Duodenal mucosa (tissue), 2 donors: Measurements from ENCODE around the gene ARFGEF3.

Source experiments
- H3K27ac ChIP-seq: one replicate; pipeline ENCODE4 v1.7.0; 2013; ENCODE audit warnings: low read depth, low read length
- H3K27me3 ChIP-seq, 2 donors: one replicate each; pipeline ENCODE4 v1.7.0; 2013; ENCODE audit warnings: low read length in 2 of 2, control low read depth in 1 of 2; ENCODE audit not compliant: insufficient read depth in 2 of 2, control insufficient read depth in 1 of 2
- H3K36me3 ChIP-seq, 2 donors: one replicate each; pipeline ENCODE4 v1.7.0; 2013; ENCODE audit warnings: low read length in 2 of 2, control low read depth in 1 of 2; ENCODE audit not compliant: insufficient read depth in 2 of 2, control insufficient read depth in 1 of 2
- H3K4me1 ChIP-seq, 2 donors: one replicate each; pipeline ENCODE4 v1.7.0; 2013; ENCODE audit warnings: low read length in 2 of 2, control low read depth in 1 of 2; ENCODE audit not compliant: insufficient read depth in 2 of 2, control insufficient read depth in 1 of 2
- H3K4me3 ChIP-seq, 2 donors: one replicate each; pipeline ENCODE4 v1.7.0; 2013; ENCODE audit warnings: low read length in 2 of 2, low read depth in 1 of 2
- H3K9ac ChIP-seq, 2 donors: one replicate each; pipeline ENCODE4 v1.7.0; 2013; ENCODE audit warnings: low read length in 2 of 2, low read depth in 1 of 2
- H3K9me3 ChIP-seq, 2 donors: one replicate each; pipeline ENCODE4 v1.7.0; 2013; ENCODE audit warnings: low read length in 2 of 2, control low read depth in 1 of 2; ENCODE audit not compliant: control insufficient read depth in 1 of 2

ARFGEF3 gene

GRCh38 chr6:138239774-138240173 lies 78.0 kb downstream of the ARFGEF3 start:
- no peaks in the 10 kb centered on the region for H3K9me3 ChIP-seq
- no peak overlapping the region for H3K27ac ChIP-seq
- no peaks in the 10 kb centered on the region for H3K27me3 ChIP-seq

GRCh38 chr6:138240476-138241245 lies 78.9 kb downstream of the ARFGEF3 start:
- no peak overlapping the region for H3K27ac ChIP-seq

More at GRCh38 chr6:138239774-138240173, 78.0 kb downstream of the ARFGEF3 start:
- Histone ChIP-seq H3K4me1 (no peaks in the 10 kb centered on the region), H3K4me3 (no peak overlapping the region), H3K9ac (no peak overlapping the region), H3K36me3 (no peaks in the 10 kb centered on the region)

GRCh38 chr6:138241381-138241780 lies 79.6 kb downstream of the ARFGEF3 start:
- H3K27me3 ChIP-seq, result no peaks in the 10 kb centered on the region
- no peak overlapping the region for H3K9ac ChIP-seq
- no peak overlapping the region for H3K27ac ChIP-seq
- H3K9me3 ChIP-seq, result no peaks in the 10 kb centered on the region
- no peaks in the 10 kb centered on the region for H3K36me3 ChIP-seq
- H3K4me1 ChIP-seq, result no peaks in the 10 kb centered on the region
- no peak overlapping the region for H3K4me3 ChIP-seq

More at GRCh38 chr6:138240476-138241245, 78.9 kb downstream of the ARFGEF3 start:
- Histone ChIP-seq H3K4me3 (no peak overlapping the region), H3K9me3 (no peaks in the 10 kb centered on the region), H3K27me3 (no peaks in the 10 kb centered on the region), H3K4me1 (no peaks in the 10 kb centered on the region), H3K36me3 (no peaks in the 10 kb centered on the region), H3K9ac (no peak overlapping the region)

DNA sequence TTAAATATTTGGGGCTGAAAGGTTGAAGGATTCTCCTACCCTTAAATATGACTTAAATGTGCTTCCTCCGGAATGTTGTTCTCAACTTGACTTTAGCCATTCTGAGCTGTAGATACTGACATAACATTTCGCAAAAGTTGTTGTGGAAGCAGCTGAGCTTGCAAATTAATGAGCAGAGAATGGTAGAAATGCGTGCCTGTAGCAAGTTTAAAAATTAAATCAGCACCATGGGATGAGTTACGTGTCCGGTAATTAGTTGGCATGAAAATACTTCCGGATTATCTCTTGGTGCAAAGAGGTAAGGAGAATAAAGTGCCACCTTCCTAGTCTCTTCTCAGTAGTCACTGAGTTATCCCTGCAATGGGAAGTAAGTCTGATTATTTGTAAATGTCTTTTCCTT lies 80.2 kb downstream of the ARFGEF3 start:
- no peaks in the 10 kb centered on the region for H3K27me3 ChIP-seq
- no peaks in the 10 kb centered on the region for H3K9me3 ChIP-seq
- no peak overlapping the region for H3K27ac ChIP-seq
- no peaks in the 10 kb centered on the region for H3K4me1 ChIP-seq
- H3K9ac ChIP-seq, result no peak overlapping the region
- no peaks in the 10 kb centered on the region for H3K36me3 ChIP-seq
- no peak overlapping the region for H3K4me3 ChIP-seq

DNA sequence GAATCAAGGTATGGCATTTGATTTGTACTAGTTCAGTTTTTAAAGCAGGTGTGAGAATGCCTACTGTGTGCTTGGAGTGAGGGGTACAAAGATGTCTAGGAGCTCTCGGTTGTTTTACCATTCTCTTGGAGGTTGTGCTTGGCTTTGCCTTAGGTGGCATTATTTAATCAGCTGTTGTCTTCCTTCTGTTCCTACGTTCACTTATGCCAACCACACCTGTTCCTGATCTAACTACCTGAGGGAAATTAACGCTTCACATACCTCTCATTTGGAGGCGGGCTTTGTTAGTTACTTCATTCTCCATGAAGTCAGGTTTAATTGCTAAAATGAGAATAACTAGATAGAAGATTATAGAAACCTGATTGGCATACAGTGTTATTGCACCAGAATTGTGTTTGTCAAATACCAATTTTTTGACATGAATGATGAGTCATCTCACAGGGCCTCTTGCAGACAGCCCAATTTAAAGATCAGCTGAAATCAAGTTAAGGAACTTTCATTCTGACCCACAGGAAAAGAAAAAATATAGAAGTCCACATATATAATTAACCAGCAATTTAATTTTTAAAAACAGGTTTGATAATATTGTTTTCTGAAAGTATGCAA lies 81.4 kb downstream of the ARFGEF3 start:
- no peak overlapping the region for H3K4me3 ChIP-seq
- no peaks in the 10 kb centered on the region for H3K9me3 ChIP-seq
- H3K4me1 ChIP-seq, result no peaks in the 10 kb centered on the region
- no peaks in the 10 kb centered on the region for H3K27me3 ChIP-seq
- H3K36me3 ChIP-seq, result no peaks in the 10 kb centered on the region
- H3K27ac ChIP-seq, result no peak overlapping the region
- H3K9ac ChIP-seq, result no peak overlapping the region

- no peaks in the 10 kb centered on the region for H3K9me3 ChIP-seq
- no peaks in the 10 kb centered on the region for H3K4me1 ChIP-seq
- no peak overlapping the region for H3K4me3 ChIP-seq
- H3K27me3 ChIP-seq, result no peaks in the 10 kb centered on the region
- no peak overlapping the region for H3K9ac ChIP-seq
- no peak overlapping the region for H3K27ac ChIP-seq
- no peaks in the 10 kb centered on the region for H3K36me3 ChIP-seq
These were observed 84.0 kb downstream of the ARFGEF3 start for GRCh38 chr6:138245751-138246150.

DNA sequence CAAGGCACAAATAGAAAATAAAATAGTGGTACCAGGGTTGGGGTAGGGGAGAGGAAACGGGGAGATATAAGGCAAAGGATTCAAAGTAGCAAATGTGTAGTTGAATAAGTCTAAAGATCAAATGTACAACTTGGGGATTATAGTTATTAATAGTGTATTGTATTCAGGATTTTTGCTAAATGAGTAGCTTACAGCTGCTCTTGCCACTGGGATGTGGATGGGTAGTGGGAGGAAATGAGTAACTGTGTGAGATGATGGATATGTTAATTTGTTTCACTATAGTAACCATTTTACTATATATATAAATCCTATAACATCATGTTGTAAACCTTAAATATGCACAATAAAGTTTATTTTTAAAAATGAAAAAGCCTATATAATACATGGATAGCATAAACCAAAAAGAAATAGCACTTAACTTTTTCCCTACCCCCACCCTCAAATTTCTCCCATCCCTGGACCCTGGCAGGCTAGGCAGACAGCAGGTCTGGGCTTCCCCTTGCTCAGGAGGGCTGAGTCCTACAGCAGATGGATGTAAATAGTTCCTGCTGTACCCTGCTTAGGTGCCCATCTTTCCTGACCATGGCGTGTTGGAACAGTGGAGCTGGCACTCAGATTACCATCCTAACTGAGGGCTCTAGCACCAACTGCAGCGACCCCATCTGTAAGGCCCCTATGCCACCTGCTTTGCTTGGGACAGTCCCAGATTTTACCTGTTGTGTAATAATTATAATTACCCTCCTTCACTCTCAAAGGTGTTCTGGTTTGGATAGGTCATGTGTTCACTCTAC lies 85.1 kb downstream of the ARFGEF3 start:
- Histone ChIP-seq H3K27ac (no peak overlapping the region), H3K4me1 (no peaks in the 10 kb centered on the region), H3K27me3 (no peaks in the 10 kb centered on the region), H3K4me3 (no peak overlapping the region), H3K9me3 (no peaks in the 10 kb centered on the region), H3K9ac (no peak overlapping the region), H3K36me3 (no peaks in the 10 kb centered on the region)

DNA sequence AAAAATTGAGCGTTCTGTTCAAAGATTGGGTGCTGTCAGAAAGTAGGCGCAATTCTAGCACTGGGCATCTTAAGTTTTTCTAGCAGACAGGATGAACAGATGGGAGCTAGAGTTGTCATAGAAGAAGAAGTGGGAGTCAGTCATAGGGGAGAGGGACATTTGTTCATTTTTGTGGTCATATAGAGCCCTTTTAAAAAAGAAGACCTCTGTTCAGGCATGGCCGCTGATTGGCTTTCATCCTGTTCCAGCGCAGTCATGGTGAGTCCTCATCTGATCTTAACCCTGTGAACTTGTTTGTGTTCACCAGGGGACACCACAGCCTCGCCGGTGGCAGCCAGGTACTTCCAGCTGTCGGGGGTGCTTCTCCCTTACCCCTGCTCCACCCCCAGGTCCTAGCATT lies 86.3 kb downstream of the ARFGEF3 start:
- Histone ChIP-seq H3K9me3 (no peaks in the 10 kb centered on the region), H3K4me3 (no peak overlapping the region), H3K27ac (no peak overlapping the region), H3K36me3 (no peaks in the 10 kb centered on the region), H3K27me3 (no peaks in the 10 kb centered on the region), H3K4me1 (no peaks in the 10 kb centered on the region), H3K9ac (no peak overlapping the region)

DNA sequence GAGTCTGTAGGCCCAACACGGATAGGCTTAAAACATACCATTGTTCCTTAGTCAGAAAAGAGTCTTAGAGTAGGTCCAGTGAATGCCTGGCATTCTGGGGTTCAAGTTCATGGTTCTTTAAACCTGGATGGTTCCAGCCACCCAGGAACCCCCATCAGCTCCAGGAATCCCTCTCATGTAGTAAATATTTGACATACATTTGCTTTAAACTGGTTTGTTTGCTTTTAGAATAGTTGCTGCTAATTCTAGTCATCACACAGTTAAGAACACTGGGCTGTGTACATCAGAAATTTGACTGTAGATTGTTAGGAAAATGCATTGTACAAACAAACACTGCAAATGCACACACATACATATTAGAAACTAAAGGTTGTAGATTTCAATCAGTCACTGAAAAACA lies 87.1 kb downstream of the ARFGEF3 start:
- H3K9me3 ChIP-seq, result no peaks in the 10 kb centered on the region
- H3K4me1 ChIP-seq, result no peaks in the 10 kb centered on the region
- H3K27me3 ChIP-seq, result no peaks in the 10 kb centered on the region
- H3K27ac ChIP-seq, result no peak overlapping the region
- no peak overlapping the region for H3K4me3 ChIP-seq
- no peaks in the 10 kb centered on the region for H3K36me3 ChIP-seq
- H3K9ac ChIP-seq, result no peak overlapping the region

GRCh38 chr6:138250053-138250452 lies 88.3 kb downstream of the ARFGEF3 start:
- no peak overlapping the region for H3K27ac ChIP-seq
- no peak overlapping the region for H3K4me3 ChIP-seq
- H3K4me1 ChIP-seq, result no peaks in the 10 kb centered on the region
- H3K9me3 ChIP-seq, result no peaks in the 10 kb centered on the region
- H3K36me3 ChIP-seq, result no peaks in the 10 kb centered on the region
- no peak overlapping the region for H3K9ac ChIP-seq
- H3K27me3 ChIP-seq, result no peaks in the 10 kb centered on the region
